Thyroid gland (tissue), 4 donors: Measurements from ENCODE around the gene AMDHD2. TPM values are rescaled to one million over a fixed set of nuclear protein-coding genes. Genes with fewer than 3 reads are reported as not detected.

Experiments
- DNase-seq, 2 donors: peaks; one replicate each; pipeline ENCODE4 v3.0.0-alpha.2; 2019
- H3K27ac ChIP-seq, 3 donors: fragments of 200-600 bp; sonication (generic); 1 replicate in 2 of 3; 2 replicates in 1 of 3; pipeline ENCODE4 v1.5.1; 2016 to 2019; ENCODE audit warnings: mild to moderate bottlenecking in 1 of 3, moderate library complexity in 1 of 3
- H3K27me3 ChIP-seq: fragments of 200-600 bp; sonication (generic); one replicate; pipeline ENCODE4 v1.5.1; 2019
- H3K36me3 ChIP-seq, 2 donors: fragments of 200-600 bp; sonication (generic); one replicate each; pipeline ENCODE4 v1.5.1; 2016 to 2019
- H3K4me1 ChIP-seq, 2 donors: fragments of 200-600 bp; sonication (generic); one replicate each; pipeline ENCODE4 v1.5.1; 2017 to 2019
- H3K4me3 ChIP-seq, 3 donors: fragments of 200-600 bp; sonication (generic); replicated peaks in 1 of 3; 1 replicate in 2 of 3; 2 replicates in 1 of 3; pipeline ENCODE4 v1.5.1; 2016; ENCODE audit warnings: mild to moderate bottlenecking in 1 of 3
- H3K9me3 ChIP-seq: fragments of 200-600 bp; sonication (generic); one replicate; pipeline ENCODE4 v1.5.1; 2017
- CTCF ChIP-seq, 6 experiments: fragments of 200-600 bp in 3 of 6; fragments of 450-650 bp in 3 of 6; sonication (generic) in 3 of 6; IDR thresholded peaks; one replicate each; pipeline ENCODE4 v1.5.1; 2016 to 2019; ENCODE audit warnings: antibody characterized with exemption in 6 of 6, mild to moderate bottlenecking in 2 of 6, inconsistent platforms in 1 of 6, moderate library complexity in 1 of 6
- POLR2A ChIP-seq, 2 donors: fragments of 450-650 bp; IDR thresholded peaks; one replicate each; pipeline ENCODE4 v1.6.1; 2017; ENCODE audit warnings: antibody characterized with exemption in 2 of 2, mild to moderate bottlenecking in 2 of 2, moderate library complexity in 1 of 2
- WGBS, 2 donors: methylation state at CpG; one replicate each; pipeline ENCODE4 v1.1.5; 2017; 5-methylcytosine and 5-hydroxymethylcytosine counted together
- intact Hi-C: fragments of 100-400 bp; cut with DNase I; formaldehyde crosslinking; loops from one replicate; pipeline ENCODE4 v1.15.1; 2023
- total RNA-seq, 4 donors: library from RNA; depleted of rRNA; stranded (reverse); fragments of >200 nt; gene quantifications; one replicate each; pipeline ENCODE4 v1.2.3, GENCODE V29; 2016

The AMDHD2 gene
- total RNA-seq, 4 donors from 2014 or later = 32.6 to 43.5 (median 37.9) TPM

- H3K4me3 ChIP-seq = no peak overlapping the region
Observed at GRCh38 chr16:2496223-2497115, 23.7 kb upstream of the AMDHD2 start.

GRCh38 chr16:2497116-2497630 lies 23.0 kb upstream of the AMDHD2 start:
- peak overlapping the region in 2 of 3 donors; percentile 79 to 90 for H3K27ac ChIP-seq
- peak in 1 of 2 donors; percentile 42 for DNase-seq
- no peaks in the 10 kb centered on the region for H3K27me3 ChIP-seq
- H3K9me3 ChIP-seq = no peaks in the 10 kb centered on the region
- H3K4me3 ChIP-seq = no peak overlapping the region
- 56% methylated on average over 11 to 21 of the region's 21 CpGs for WGBS, 2 donors
- TF ChIP-seq CTCF (IDR thresholded peaks at IDR 0.05) (no peak), POLR2A (IDR thresholded peaks at IDR 0.05) (no peak)
- H3K4me1 ChIP-seq = peaks cover 41 to 80% of the 10 kb centered on the region in 2 donors
- intact Hi-C loops = no loop called here
- H3K36me3 ChIP-seq = peaks cover 0 to 10% of the 10 kb centered on the region in 2 donors

More at GRCh38 chr16:2496223-2497115, 23.7 kb upstream of the AMDHD2 start:
- Histone ChIP-seq H3K36me3 (peaks cover 0 to 10% of the 10 kb centered on the region in 2 donors), H3K27ac (no peak overlapping the region), H3K4me1 (peaks cover 40 to 80% of the 10 kb centered on the region in 2 donors), H3K27me3 (no peaks in the 10 kb centered on the region), H3K9me3 (no peaks in the 10 kb centered on the region)
- 97 to 99% methylated on average over 16 to 36 of the region's 62 CpGs for WGBS, 2 donors
- intact Hi-C loops = no loop called here
- no peak for TF ChIP-seq CTCF (IDR thresholded peaks at IDR 0.05)
- TF ChIP-seq POLR2A (IDR thresholded peaks at IDR 0.05) = no peak
- DNase-seq = no peak

- TF ChIP-seq CTCF (IDR thresholded peaks at IDR 0.05) = no peak
- no peak for TF ChIP-seq POLR2A (IDR thresholded peaks at IDR 0.05)
- no peak for DNase-seq
- Histone ChIP-seq H3K4me1 (peaks cover 45 to 80% of the 10 kb centered on the region in 2 donors), H3K27ac (peak overlapping the region; percentile 72 to 90 (median 79)), H3K9me3 (no peaks in the 10 kb centered on the region), H3K36me3 (peaks cover 0 to 10% of the 10 kb centered on the region in 2 donors), H3K27me3 (no peaks in the 10 kb centered on the region), H3K4me3 (no peak overlapping the region)
- intact Hi-C loops = no loop called here
- WGBS, 2 donors = 80 to 88% methylated on average over 4 to 16 of the region's 26 CpGs
Observed at GRCh38 chr16:2497695-2498484, 22.3 kb upstream of the AMDHD2 start.

- TF ChIP-seq CTCF (IDR thresholded peaks at IDR 0.05) = no peak
- TF ChIP-seq POLR2A (IDR thresholded peaks at IDR 0.05) = peak in 1 of 2 donors; percentile 24
- no peak overlapping the region for H3K4me3 ChIP-seq
- no peaks in the 10 kb centered on the region for H3K9me3 ChIP-seq
- peak; percentile 97 to 98 for DNase-seq
- H3K36me3 ChIP-seq = peaks cover 0 to 10% of the 10 kb centered on the region in 2 donors
- H3K27me3 ChIP-seq = no peaks in the 10 kb centered on the region
- intact Hi-C loops = no loop called here
- H3K4me1 ChIP-seq = peaks cover 46 to 74% of the 10 kb centered on the region in 2 donors
- WGBS, 2 donors = 49 to 86% methylated on average over 7 of the region's 15 CpGs
- H3K27ac ChIP-seq = peak overlapping the region; percentile 79 to 93 (median 90)
Observed at GRCh38 chr16:2498531-2499253, 21.5 kb upstream of the AMDHD2 start.
